Esophagus squamous epithelium (tissue), 5 donors: ENCODE results near the gene CEP55. TPM values are rescaled to one million over a fixed set of nuclear protein-coding genes. Genes with fewer than 3 reads are reported as not detected.

ENCODE experiments used
- DNase-seq: peaks from one replicate; lab custom pipeline; 2025; lab: John Stamatoyannopoulos, UW
- H3K27ac ChIP-seq, 4 donors: fragments of 200-600 bp; sonication (generic); one replicate each; pipeline ENCODE4 v1.5.1; 2016 to 2019; ENCODE audit warnings: mild to moderate bottlenecking in 1 of 4
- H3K27me3 ChIP-seq, 4 donors: fragments of 200-600 bp; sonication (generic); 1 replicate in 3 of 4; 2 replicates in 1 of 4; pipeline versions ENCODE4 v1.5.1 to v1.6.0; 2017 to 2021; ENCODE audit warnings: antibody characterized with exemption in 1 of 4
- H3K36me3 ChIP-seq, 3 donors: fragments of 200-600 bp; sonication (generic); one replicate each; pipeline ENCODE4 v1.5.1; 2016 to 2019
- H3K4me1 ChIP-seq, 3 donors: fragments of 200-600 bp; sonication (generic); one replicate each; pipeline ENCODE4 v1.5.1; 2017 to 2019
- H3K4me3 ChIP-seq, 4 donors: fragments of 200-600 bp; sonication (generic); 1 replicate in 3 of 4; 2 replicates in 1 of 4; pipeline ENCODE4 v1.5.1; 2016 to 2019; ENCODE audit warnings: mild to moderate bottlenecking in 2 of 4, moderate library complexity in 1 of 4
- H3K9me3 ChIP-seq, 3 donors: fragments of 200-600 bp; sonication (generic); one replicate each; pipeline ENCODE4 v1.5.1; 2016 to 2019
- POLR2A ChIP-seq, 4 donors: fragments of 450-650 bp; IDR thresholded peaks; one replicate each; pipeline ENCODE4 v1.6.1; 2017; ENCODE audit warnings: antibody characterized with exemption in 4 of 4, mild to moderate bottlenecking in 4 of 4, moderate library complexity in 3 of 4
- WGBS, 2 donors: methylation state at CpG; one replicate each; pipeline ENCODE4 v1.1.5; 2018; 5-methylcytosine and 5-hydroxymethylcytosine counted together
- intact Hi-C: fragments of 100-400 bp; cut with DNase I; formaldehyde crosslinking; loops from one replicate; pipeline ENCODE4 v1.15.0; 2022
- total RNA-seq, 4 donors: library from RNA; depleted of rRNA; stranded (reverse); fragments of >200 nt; gene quantifications; one replicate each; pipeline ENCODE4 v1.1.0, GENCODE V29; 2016
- TF ChIP-seq, protein P1 (sequence below), 6 experiments: fragments of 450-650 bp in 4 of 6; fragments of 200-600 bp in 2 of 6; sonication (generic) in 2 of 6; IDR thresholded peaks; one replicate each; pipeline ENCODE4 v1.5.1; 2016 to 2019; ENCODE audit warnings: antibody characterized with exemption in 6 of 6, mild to moderate bottlenecking in 4 of 6, moderate library complexity in 4 of 6
- donor health status: DM: yes; HTN: yes; CAD: no.

CEP55 gene
- 10 to 100 TPM in 2 of 4 donors, 1 to 10 TPM in 2; 6.7 to 23.7 (median 14.4) TPM for total RNA-seq

- WGBS, 2 donors, result 2 to 8% methylated on average over 14 to 21 of the region's 68 CpGs
- peak; percentile 70 for DNase-seq
- no peaks in the 10 kb centered on the region for H3K36me3 ChIP-seq
- no peaks in the 10 kb centered on the region for H3K27me3 ChIP-seq
- intact Hi-C loops, result no loop called here
- H3K4me3 ChIP-seq, result peak within 1 kb of the TSS; percentile 51 to 81 (median 70)
- peak in 1 of 4 donors; percentile 52 for TF ChIP-seq POLR2A (IDR thresholded peaks at IDR 0.05)
- TF ChIP-seq, protein P1, sequence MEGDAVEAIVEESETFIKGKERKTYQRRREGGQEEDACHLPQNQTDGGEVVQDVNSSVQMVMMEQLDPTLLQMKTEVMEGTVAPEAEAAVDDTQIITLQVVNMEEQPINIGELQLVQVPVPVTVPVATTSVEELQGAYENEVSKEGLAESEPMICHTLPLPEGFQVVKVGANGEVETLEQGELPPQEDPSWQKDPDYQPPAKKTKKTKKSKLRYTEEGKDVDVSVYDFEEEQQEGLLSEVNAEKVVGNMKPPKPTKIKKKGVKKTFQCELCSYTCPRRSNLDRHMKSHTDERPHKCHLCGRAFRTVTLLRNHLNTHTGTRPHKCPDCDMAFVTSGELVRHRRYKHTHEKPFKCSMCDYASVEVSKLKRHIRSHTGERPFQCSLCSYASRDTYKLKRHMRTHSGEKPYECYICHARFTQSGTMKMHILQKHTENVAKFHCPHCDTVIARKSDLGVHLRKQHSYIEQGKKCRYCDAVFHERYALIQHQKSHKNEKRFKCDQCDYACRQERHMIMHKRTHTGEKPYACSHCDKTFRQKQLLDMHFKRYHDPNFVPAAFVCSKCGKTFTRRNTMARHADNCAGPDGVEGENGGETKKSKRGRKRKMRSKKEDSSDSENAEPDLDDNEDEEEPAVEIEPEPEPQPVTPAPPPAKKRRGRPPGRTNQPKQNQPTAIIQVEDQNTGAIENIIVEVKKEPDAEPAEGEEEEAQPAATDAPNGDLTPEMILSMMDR (IDR thresholded peaks at IDR 0.05), result peak in 1 of 6 experiments; percentile 30
- H3K4me1 ChIP-seq, result peaks cover 0 to 26% (median 11%) of the 10 kb centered on the region in 3 donors
- no peaks in the 10 kb centered on the region for H3K9me3 ChIP-seq
- H3K27ac ChIP-seq, result peak within 1 kb of the TSS; percentile 66 to 86 (median 80)
Measured at GRCh38 chr10:93496322-93497041, at the start of gene CEP55. Gene CEP55 (plus strand): TSS chr10:93496612. CDS start chr10:93500052, 3,440 bp downstream.

GRCh38 chr10:93447019-93447418 is 49.4 kb upstream of the CEP55 start:
- Histone ChIP-seq H3K27ac (peak overlapping the region; percentile 75 to 99 (median 94)), H3K4me1 (peaks cover 20 to 52% (median 44%) of the 10 kb centered on the region in 3 donors), H3K36me3 (peaks cover 0 to 61% (median 17%) of the 10 kb centered on the region in 3 donors), H3K9me3 (no peaks in the 10 kb centered on the region), H3K4me3 (no peak overlapping the region), H3K27me3 (no peaks in the 10 kb centered on the region)
- WGBS, 2 donors, result 57 to 70% methylated on average over 6 of the region's 6 CpGs
- no peak for DNase-seq
- TF ChIP-seq, protein P1 (IDR thresholded peaks at IDR 0.05), result no peak
- no peak for TF ChIP-seq POLR2A (IDR thresholded peaks at IDR 0.05)
- intact Hi-C loops, result no loop called here

GRCh38 chr10:93447970-93448369 is 48.4 kb upstream of the CEP55 start:
- no peak overlapping the region for H3K4me3 ChIP-seq
- no peak for TF ChIP-seq POLR2A (IDR thresholded peaks at IDR 0.05)
- TF ChIP-seq, protein P1 (IDR thresholded peaks at IDR 0.05), result no peak
- H3K27ac ChIP-seq, result peak overlapping the region in 1 of 4 donors; percentile 19
- no peaks in the 10 kb centered on the region for H3K9me3 ChIP-seq
- H3K36me3 ChIP-seq, result peaks cover 0 to 67% (median 17%) of the 10 kb centered on the region in 3 donors
- intact Hi-C loops, result no loop called here
- peaks cover 20 to 43% (median 35%) of the 10 kb centered on the region in 3 donors for H3K4me1 ChIP-seq
- no peak for DNase-seq
- 30 to 54% methylated on average over 3 of the region's 3 CpGs for WGBS, 2 donors
- H3K27me3 ChIP-seq, result no peaks in the 10 kb centered on the region

DNA sequence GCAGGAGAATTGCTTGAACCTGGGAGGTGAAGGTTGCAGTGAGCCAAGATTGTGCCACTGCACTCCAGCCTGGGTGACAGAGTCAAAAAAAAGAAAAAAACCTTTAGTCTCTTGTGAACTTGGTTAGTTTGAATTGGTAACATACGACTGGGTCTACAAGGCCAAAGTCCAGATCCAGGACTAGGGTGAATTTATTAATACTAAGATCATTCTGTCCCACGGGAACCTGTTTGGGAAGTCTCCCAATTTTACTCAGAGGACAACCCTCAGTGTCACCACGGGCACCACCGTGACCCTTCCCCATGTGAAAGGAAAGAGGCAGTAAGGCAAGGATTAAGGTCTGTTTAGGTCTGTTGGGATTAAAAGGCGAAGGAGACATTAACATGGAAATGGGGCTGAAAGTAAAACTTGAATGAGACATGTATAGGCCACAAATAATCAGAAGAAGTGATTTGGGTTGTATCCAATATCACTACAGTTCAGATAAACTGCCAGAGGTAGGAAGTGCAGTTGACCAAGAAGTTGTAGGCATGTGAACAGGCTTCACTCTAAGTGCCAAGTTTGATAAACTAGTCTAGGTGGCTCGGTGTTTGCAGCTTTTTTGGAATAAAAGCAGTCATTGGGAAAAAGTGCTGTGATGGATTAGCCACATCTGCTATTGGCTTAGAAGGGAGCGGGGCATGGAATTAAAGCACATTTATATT is 45.0 kb upstream of the CEP55 start:
- Histone ChIP-seq H3K9me3 (no peaks in the 10 kb centered on the region), H3K36me3 (peaks cover 0 to 90% (median 13%) of the 10 kb centered on the region in 3 donors), H3K27ac (no peak overlapping the region), H3K4me3 (no peak overlapping the region), H3K4me1 (peaks cover 0 to 8% (median 4%) of the 10 kb centered on the region in 3 donors), H3K27me3 (no peaks in the 10 kb centered on the region)
- DNase-seq, result no peak
- intact Hi-C loops, result no loop called here
- TF ChIP-seq POLR2A (IDR thresholded peaks at IDR 0.05), result no peak
- TF ChIP-seq, protein P1 (IDR thresholded peaks at IDR 0.05), result no peak
- WGBS, 2 donors, result 66 to 69% methylated on average over 5 to 7 of the region's 7 CpGs

DNA sequence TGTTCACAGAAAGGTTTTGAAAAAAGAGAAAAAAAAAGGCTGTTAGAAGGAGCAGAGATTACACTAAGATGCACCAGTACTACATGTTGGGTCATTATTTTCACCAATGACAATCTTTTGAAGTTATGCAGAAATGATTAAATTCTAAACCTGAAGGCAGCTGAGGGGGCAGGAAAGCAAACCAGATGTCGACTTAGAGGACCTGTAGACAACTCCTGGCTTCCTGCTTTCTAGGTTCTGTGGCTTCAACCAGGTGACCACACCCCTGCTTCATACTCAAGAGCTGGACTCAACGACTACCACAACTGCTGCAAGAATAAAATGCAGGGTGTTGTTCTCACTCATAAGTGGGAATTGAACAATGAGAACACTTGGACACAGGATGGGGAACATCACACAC is 44.3 kb upstream of the CEP55 start:
- H3K27me3 ChIP-seq, result no peaks in the 10 kb centered on the region
- intact Hi-C loops, result no loop called here
- peaks cover 0 to 1% (median 0%) of the 10 kb centered on the region in 3 donors for H3K4me1 ChIP-seq
- no peak for TF ChIP-seq POLR2A (IDR thresholded peaks at IDR 0.05)
- TF ChIP-seq, protein P1 (IDR thresholded peaks at IDR 0.05), result no peak
- no peak overlapping the region for H3K4me3 ChIP-seq
- DNase-seq, result no peak
- no peak overlapping the region for H3K27ac ChIP-seq
- H3K36me3 ChIP-seq, result peaks cover 0 to 93% (median 20%) of the 10 kb centered on the region in 3 donors
- 33 to 34% methylated on average over 2 of the region's 2 CpGs for WGBS, 2 donors
- H3K9me3 ChIP-seq, result no peaks in the 10 kb centered on the region
